Measurements from ENCODE around the gene KLHL4. TPM values are rescaled to one million over a fixed set of nuclear protein-coding genes. Genes with fewer than 3 reads are reported as not detected.

Gene KLHL4
- 0.30 and 0.48 TPM in 2 replicates for total RNA-seq (2011; cell fraction: chromatin; rRNA removed; ENCODE audit: low replicate concordance)
- 0.17 and 0.26 TPM in 2 replicates for total RNA-seq (2011; cell fraction: nucleolus; rRNA removed)
- 0.08 and 0.37 TPM in 2 replicates for total RNA-seq (2011; cell fraction: nucleoplasm; rRNA removed)
- 0.08 and 0.09 TPM in 2 replicates for total RNA-seq (2014; rRNA removed)
- 0.04 and 0.10 TPM in 2 replicates for total RNA-seq (2014; rRNA removed; fragmentation: Illumina TruSeq; extraction: Trizol)
- total RNA-seq (2015; rRNA removed; fragmentation: Illumina TruSeq; extraction: Trizol) = 0.04 and 0.19 TPM in 2 replicates
- 0.09 and 0.16 TPM in 2 replicates for total RNA-seq (2021)
- 0.06 and 0.12 TPM in 2 replicates for polyA plus RNA-seq (2011; rRNA removed)
- polyA plus RNA-seq (2011; cell fraction: cytosol; rRNA removed) = 0.04 TPM in 1 of 2 replicates, not detected in the other
- polyA plus RNA-seq (2011; cell fraction: nucleus; rRNA removed) = 0.03 TPM in 1 of 2 replicates, not detected in the other
- polyA plus RNA-seq (2012) = 0.16 and 1.6 TPM in 2 replicates
- 0.06 and 0.13 TPM in 2 replicates for polyA plus RNA-seq (2014; fragmentation: Illumina TruSeq; extraction: Trizol)
- polyA plus RNA-seq (2014; fragmentation: Nextera tagmentation; extraction: Ambion mirVana) = under 1 TPM; 0.04 to 0.07 TPM
- 0.04 TPM in 1 of 2 replicates, not detected in the other for polyA plus RNA-seq (2014; rRNA removed)
- 0.07 and 0.63 TPM in 2 replicates for polyA minus RNA-seq (2011; rRNA and poly(A)+ RNA removed)
- polyA minus RNA-seq (2011; cell fraction: cytosol; rRNA and poly(A)+ RNA removed) = not detected in 2 replicates
- 0.11 TPM in 1 of 2 replicates, not detected in the other for polyA minus RNA-seq (2011; cell fraction: nucleus; rRNA and poly(A)+ RNA removed)
- percentile 16 among the genes with signal in this experiment for Bru-seq, nascent RNA
- BruChase-seq, experiment 1, labeled RNA remaining after a 2-hour chase = percentile 15 among the genes with signal in this experiment
- percentile 13 among the genes with signal in this experiment for BruChase-seq, experiment 2, labeled RNA remaining after a 6-hour chase
- long read RNA-seq, experiment 1, partial matches to known transcripts = 0 of 3 reads
- long read RNA-seq, experiment 1, other reads (novel, unspliced or antisense) = 3 of 3 reads
- long read RNA-seq, experiment 2, partial matches to known transcripts = 0 of 1 reads
- long read RNA-seq, experiment 2, other reads (novel, unspliced or antisense) = 1 of 1 reads
- long read RNA-seq, experiment 3 = 0 reads

- Histone ChIP-seq H3K27ac (ENCODE audit: extremely low read depth, low read depth, low read length) (peak within 1 kb of the TSS; percentile 27; the same call in 2 of the 3 replicates), H3K4me2 (ENCODE audit: insufficient read depth, low read length) (peak within 1 kb of the TSS; percentile 56), H3K9ac (ENCODE audit: insufficient read depth in 1 of 2, low read depth in 2 of 2, low read length in 2 of 2) (no peak within 1 kb of the TSS), H3K27me3 (ENCODE audit: control insufficient read depth in 2 of 2, insufficient read depth in 2 of 2, low read length in 2 of 2) (no peaks in the 10 kb centered on the region), H3K4me3 (0 out of 2 replicates have a peak within 1 kb of the TSS, but pooled peaks have one; percentile 6), H4K20me1 (replicated peaks; ENCODE audit: control insufficient read depth, insufficient read depth, low read length) (no peaks in the 10 kb centered on the region), H3K36me3 (ENCODE audit: control insufficient read depth, insufficient read depth, low read length) (no peaks in the 10 kb centered on the region), H3K79me2 (ENCODE audit: control insufficient read depth, insufficient read depth, low read length) (no peaks in the 10 kb centered on the region), H3K4me1 (replicated peaks in 1 of 2; ENCODE audit: control insufficient read depth in 2 of 2, insufficient read depth in 2 of 2, low read length in 2 of 2) (no peaks in the 10 kb centered on the region; a peak in 1 of 5 replicates), H3K9me1 (ENCODE audit: control insufficient read depth, insufficient read depth, low read length) (no peaks in the 10 kb centered on the region), H3K9me3 (replicated peaks; ENCODE audit: control insufficient read depth, insufficient read depth, low read depth, low read length) (no peaks in the 10 kb centered on the region), H2AFZ (ENCODE audit: low read depth, low read length) (no peak within 1 kb of the TSS)
- FAIRE-seq (peak; percentile 57), ATAC-seq (peak; percentile 92), DNase-seq (ENCODE audit: extremely low read depth in 1 of 4, low spot score in 3 of 4) (peak in 3 of 4 experiments; percentile 3 to 65 (median 5))
- intact Hi-C loops (cut with micrococcal nuclease) = no loop called here
- no TSS peak for BruUV-seq (replicated peaks)
- 1% methylated on average over 8 of the region's 8 CpGs for WGBS (ENCODE audit: insufficient coverage, low coverage, missing lambda C conversion rate)
- in situ Hi-C loops (cut with MboI) = no loop called here
- no peak for TF ChIP-seq KLF1 (tag; IDR thresholded peaks at IDR 0.05)
- TF ChIP-seq TEAD4 (IDR thresholded peaks at IDR 0.05; ENCODE audit: low read length) = 0 out of 2 replicates have a peak, but pooled peaks have one; percentile 9
- TF ChIP-seq TEAD4 (CRISPR knock-in tag; IDR thresholded peaks at IDR 0.05; ENCODE audit: borderline replicate concordance) = no peak
- peak; percentile 45; the same call in 1 of the 2 replicates for TF ChIP-seq ATF3 (IDR thresholded peaks at IDR 0.05)
- TF ChIP-seq ATF3 (CRISPR knock-in tag; conservative IDR thresholded peaks at IDR 0.05) = no peak
- peak; percentile 48 for TF ChIP-seq MEIS2 (IDR thresholded peaks at IDR 0.05; ENCODE audit: partially characterized antibody)
- TF ChIP-seq GATAD2A (IDR thresholded peaks at IDR 0.05) = no peak
- TF ChIP-seq JUND (IDR thresholded peaks at IDR 0.05; ENCODE audit: borderline replicate concordance, low read depth, low read length) = peak; percentile 27; the same call in 1 of the 2 replicates
- no peak for TF ChIP-seq JUND (tag; IDR thresholded peaks at IDR 0.05; ENCODE audit: borderline replicate concordance, low read depth, low read length)
- peak; percentile 31; the same call in 1 of the 2 replicates for TF ChIP-seq HMBOX1 (IDR thresholded peaks at IDR 0.05)
- peak; percentile 48 for TF ChIP-seq ATF7 (IDR thresholded peaks at IDR 0.05)
- TF ChIP-seq RAD51 (IDR thresholded peaks at IDR 0.05; ENCODE audit: borderline replicate concordance, low read depth) = no peak
- no peak for TF ChIP-seq SMARCC2 (IDR thresholded peaks at IDR 0.05; ENCODE audit: low read depth)
- TF ChIP-seq HES1 (IDR thresholded peaks at IDR 0.05; ENCODE audit: low read depth) = no peak
- peak; percentile 26; the same call in 1 of the 2 replicates for TF ChIP-seq CREM (IDR thresholded peaks at IDR 0.05; ENCODE audit: low read depth)
- no peak for TF ChIP-seq TAF15 (IDR thresholded peaks at IDR 0.05; ENCODE audit: low read depth, low read length)
- ChIA-PET POLR2A (no interaction called here), CTCF (ENCODE audit: low intra/inter-chr PET ratio) (no interaction called here)
Observed at GRCh38 chrX:87517571-87518141, at the start of gene KLHL4. TSS of gene KLHL4 (plus strand) at chrX:87517802. CDS start at chrX:87517894, 92 bp downstream.

Data from K562 (cell line).